Measurements from ENCODE around the gene ITGB4. TPM values are rescaled to one million over a fixed set of nuclear protein-coding genes. Genes with fewer than 3 reads are reported as not detected.

ITGB4 gene
- total and polyA plus RNA-seq, 2 of the 13 experiments (the other 11 are each of a cell fraction or from before 2014, with no cell fraction given), result 6.9 to 14.5 TPM

- TF ChIP-seq SMAD1 (CRISPR knock-in tag; IDR thresholded peaks at IDR 0.05; ENCODE audit: borderline replicate concordance, low read depth) (peak; percentile 95), TIGD3 (CRISPR knock-in tag; IDR thresholded peaks at IDR 0.05; ENCODE audit: borderline replicate concordance) (no peak; the same call in 1 of the 2 replicates), ZIK1 (CRISPR knock-in tag; IDR thresholded peaks at IDR 0.05; ENCODE audit: borderline replicate concordance, low read depth) (no peak; the same call in 1 of the 2 replicates), HOXA7 (CRISPR knock-in tag; IDR thresholded peaks at IDR 0.05) (no peak), CCDC6 (CRISPR knock-in tag; IDR thresholded peaks at IDR 0.05) (peak; percentile 60; the same call in 1 of the 2 replicates), HINFP (CRISPR knock-in tag; IDR thresholded peaks at IDR 0.05; ENCODE audit: low read depth) (peak; percentile 98), ZNF781 (CRISPR knock-in tag; IDR thresholded peaks at IDR 0.05; ENCODE audit: borderline replicate concordance, not compliant biosample characterization) (no peak), NFRKB (IDR thresholded peaks at IDR 0.05) (no peak), ZNF777 (CRISPR knock-in tag; IDR thresholded peaks at IDR 0.05) (no peak), HMGA1 (CRISPR knock-in tag; conservative IDR thresholded peaks at IDR 0.05) (no peak), HDAC6 (IDR thresholded peaks at IDR 0.05; ENCODE audit: low read depth, low read length) (no peak), GLMP (CRISPR knock-in tag; IDR thresholded peaks at IDR 0.05; ENCODE audit: borderline replicate concordance) (no peak), POLR2G (IDR thresholded peaks at IDR 0.05; ENCODE audit: low read depth, low read length) (no peak; the same call in 1 of the 2 replicates), ZNF512 (CRISPR knock-in tag; IDR thresholded peaks at IDR 0.05) (no peak), TSC22D2 (CRISPR knock-in tag; IDR thresholded peaks at IDR 0.05; ENCODE audit: borderline replicate concordance) (no peak), ZBTB7A (CRISPR knock-in tag; IDR thresholded peaks at IDR 0.05) (no peak), ZNF597 (CRISPR knock-in tag; IDR thresholded peaks at IDR 0.05) (no peak), TBL1XR1 (IDR thresholded peaks at IDR 0.05; ENCODE audit: borderline replicate concordance, low read length, partially characterized antibody) (peak; percentile 93), FIP1L1 (IDR thresholded peaks at IDR 0.05; ENCODE audit: borderline replicate concordance, insufficient read depth, low read depth, low read length) (no peak), ZNF205 (CRISPR knock-in tag; IDR thresholded peaks at IDR 0.05) (no peak), ZNF891 (CRISPR knock-in tag; IDR thresholded peaks at IDR 0.05) (no peak), TP53 (CRISPR knock-in tag; conservative IDR thresholded peaks at IDR 0.05) (peak; percentile 69; the same call in 1 of the 2 replicates), PAWR (CRISPR knock-in tag; IDR thresholded peaks at IDR 0.05; ENCODE audit: borderline replicate concordance) (no peak), SMARCC2 (IDR thresholded peaks at IDR 0.05) (no peak)
Measured at GRCh38 chr17:75784473-75785015, 63.3 kb downstream of the ITGB4 start, which contains the start of gene UNK (continued).
